IPS DF 6.9 (cell line): ENCODE data around the gene SNAI3.

Source experiments
- DNase-seq: peaks from one replicate; pipeline ENCODE4 v3.0.0-alpha.2; 2013; ENCODE audit warnings: low read depth, low spot score
- H3K27ac ChIP-seq: one replicate; pipeline ENCODE4 v1.5.1; 2013; ENCODE audit warnings: low read length, control low read depth
- H3K27me3 ChIP-seq: 2 replicates; pipeline ENCODE4 v1.6.1; 2013; ENCODE audit warnings: mild to moderate bottlenecking, low read length; ENCODE audit not compliant: control insufficient read depth, insufficient read depth
- H3K36me3 ChIP-seq: 2 replicates; pipeline ENCODE4 v1.6.1; 2013; ENCODE audit warnings: low read length; ENCODE audit not compliant: control insufficient read depth, insufficient read depth
- H3K4me1 ChIP-seq: 2 replicates; pipeline ENCODE4 v1.6.1; 2013; ENCODE audit warnings: low read length; ENCODE audit not compliant: control insufficient read depth, insufficient read depth
- H3K4me3 ChIP-seq: 2 replicates; pipeline ENCODE4 v1.5.1; 2013; ENCODE audit warnings: mild to moderate bottlenecking, low read length
- H3K9me3 ChIP-seq: 2 replicates; pipeline ENCODE4 v1.6.1; 2013; ENCODE audit warnings: low read length, inconsistent platforms; ENCODE audit not compliant: control insufficient read depth, insufficient read depth
- WGBS: extraction: QIAGEN DNeasy Blood & Tissue Kit; methylation state at CpG from one replicate; pipeline ENCODE4 v1.1.7; 2013; ENCODE audit warnings: mixed read lengths, missing lambda C conversion rate; ENCODE audit not compliant: insufficient read length, insufficient coverage; 5-methylcytosine and 5-hydroxymethylcytosine counted together

SNAI3 gene

DNA sequence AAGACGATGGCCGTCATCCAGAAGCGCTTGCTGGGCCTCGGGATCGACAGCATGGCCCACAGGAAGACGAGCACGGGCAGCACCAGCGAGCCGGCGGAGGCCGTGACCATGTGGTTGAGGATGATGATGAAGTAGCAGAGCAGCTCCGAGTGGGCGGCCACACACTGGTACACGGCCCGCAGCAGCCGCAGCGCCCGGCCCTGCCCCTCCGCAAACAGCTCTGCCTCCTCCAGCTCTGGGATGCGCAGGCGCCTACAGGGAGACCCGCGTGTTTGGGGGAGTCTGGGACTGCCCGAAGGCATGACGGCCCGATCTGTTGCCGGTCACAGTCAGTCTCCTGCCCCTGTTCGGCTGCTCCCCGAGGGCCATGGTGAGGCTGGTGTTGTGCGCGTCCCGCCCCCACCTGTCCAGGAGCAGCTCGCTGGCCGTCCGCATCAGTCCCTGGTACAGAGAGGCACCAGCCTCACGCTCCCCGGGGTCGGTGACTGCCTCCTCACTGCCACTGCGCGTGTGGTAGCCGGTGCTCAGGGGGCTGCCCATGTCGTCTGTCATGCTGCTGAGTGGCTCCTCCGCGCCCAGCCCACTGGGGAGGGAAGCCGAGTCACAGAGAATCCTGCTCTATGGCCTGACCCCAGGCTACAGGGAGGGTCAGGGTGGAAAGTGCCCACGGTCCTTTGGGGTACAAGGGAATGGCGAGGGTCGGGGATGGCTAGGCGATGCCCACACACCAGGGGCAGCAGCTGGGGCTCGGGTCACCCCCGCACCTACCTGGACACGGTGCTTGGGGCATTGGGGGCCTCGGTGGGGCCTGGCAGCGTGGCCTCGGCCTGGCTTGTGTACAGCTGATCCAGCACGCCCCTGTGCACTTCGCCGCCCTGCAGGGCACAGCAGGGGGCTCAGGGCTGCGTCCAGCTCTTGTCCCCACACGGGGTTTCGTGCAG is 35.8 kb upstream of the SNAI3 start:
- Histone ChIP-seq H3K4me1 (no peaks in the 10 kb centered on the region), H3K9me3 (no peaks in the 10 kb centered on the region), H3K4me3 (no peak overlapping the region), H3K27ac (no peak overlapping the region), H3K27me3 (no peaks in the 10 kb centered on the region), H3K36me3 (peaks cover 20% of the 10 kb centered on the region)
- DNase-seq: no peak
- WGBS: no CpG with 5 or more reads among the region's 61 CpGs

- WGBS: no CpG with 5 or more reads among the region's 17 CpGs
- no peaks in the 10 kb centered on the region for H3K9me3 ChIP-seq
- no peaks in the 10 kb centered on the region for H3K27me3 ChIP-seq
- H3K36me3 ChIP-seq: peaks cover 26% of the 10 kb centered on the region
- H3K27ac ChIP-seq: no peak overlapping the region
- no peak overlapping the region for H3K4me3 ChIP-seq
- no peaks in the 10 kb centered on the region for H3K4me1 ChIP-seq
- no peak for DNase-seq
Observed at GRCh38 chr16:88721236-88721635, 34.9 kb upstream of the SNAI3 start.

- peaks cover 27% of the 10 kb centered on the region for H3K36me3 ChIP-seq
- H3K27ac ChIP-seq: no peak overlapping the region
- H3K4me1 ChIP-seq: no peaks in the 10 kb centered on the region
- H3K9me3 ChIP-seq: no peaks in the 10 kb centered on the region
- H3K27me3 ChIP-seq: no peaks in the 10 kb centered on the region
- no peak overlapping the region for H3K4me3 ChIP-seq
- no CpG with 5 or more reads among the region's 23 CpGs for WGBS
- no peak for DNase-seq
Observed at GRCh38 chr16:88720396-88720970, 34.2 kb upstream of the SNAI3 start.

GRCh38 chr16:88719933-88720296 is 33.6 kb upstream of the SNAI3 start:
- DNase-seq: no peak
- Histone ChIP-seq H3K36me3 (peaks cover 26% of the 10 kb centered on the region), H3K9me3 (no peaks in the 10 kb centered on the region), H3K27ac (no peak overlapping the region), H3K4me1 (no peaks in the 10 kb centered on the region), H3K27me3 (no peaks in the 10 kb centered on the region), H3K4me3 (no peak overlapping the region)
- WGBS: no CpG with 5 or more reads among the region's 19 CpGs

- no peaks in the 10 kb centered on the region for H3K27me3 ChIP-seq
- peaks cover 30% of the 10 kb centered on the region for H3K36me3 ChIP-seq
- no peak overlapping the region for H3K4me3 ChIP-seq
- WGBS: no CpG with 5 or more reads among the region's 29 CpGs
- no peak overlapping the region for H3K27ac ChIP-seq
- DNase-seq: no peak
- no peaks in the 10 kb centered on the region for H3K4me1 ChIP-seq
- no peaks in the 10 kb centered on the region for H3K9me3 ChIP-seq
Observed at GRCh38 chr16:88719267-88719932, 33.1 kb upstream of the SNAI3 start.

- Histone ChIP-seq H3K27ac (no peak overlapping the region), H3K9me3 (no peaks in the 10 kb centered on the region), H3K4me3 (no peak overlapping the region), H3K4me1 (no peaks in the 10 kb centered on the region), H3K36me3 (peaks cover 34% of the 10 kb centered on the region), H3K27me3 (no peaks in the 10 kb centered on the region)
- no peak for DNase-seq
- no CpG with 5 or more reads among the region's 11 CpGs for WGBS
Observed at GRCh38 chr16:88718178-88718577, 31.9 kb upstream of the SNAI3 start.

- H3K36me3 ChIP-seq: peaks cover 31% of the 10 kb centered on the region
- no peak for DNase-seq
- H3K27me3 ChIP-seq: no peaks in the 10 kb centered on the region
- H3K4me1 ChIP-seq: no peaks in the 10 kb centered on the region; the same call in 1 of the 2 replicates
- no peak overlapping the region for H3K4me3 ChIP-seq
- no peaks in the 10 kb centered on the region for H3K9me3 ChIP-seq
- WGBS: no CpG with 5 or more reads among the region's 21 CpGs
- H3K27ac ChIP-seq: no peak overlapping the region
Observed at GRCh38 chr16:88716601-88717001, 30.3 kb upstream of the SNAI3 start.

GRCh38 chr16:88716201-88716600 is 29.9 kb upstream of the SNAI3 start:
- Histone ChIP-seq H3K27me3 (no peaks in the 10 kb centered on the region), H3K9me3 (no peaks in the 10 kb centered on the region), H3K4me1 (no peaks in the 10 kb centered on the region; the same call in 1 of the 2 replicates), H3K4me3 (no peak overlapping the region), H3K36me3 (peaks cover 27% of the 10 kb centered on the region), H3K27ac (no peak overlapping the region)
- no CpG with 5 or more reads among the region's 15 CpGs for WGBS
- no peak for DNase-seq

GRCh38 chr16:88715312-88716190 is 29.2 kb upstream of the SNAI3 start:
- no peak for DNase-seq
- H3K27me3 ChIP-seq: no peaks in the 10 kb centered on the region
- no CpG with 5 or more reads among the region's 57 CpGs for WGBS
- no peak overlapping the region for H3K4me3 ChIP-seq
- no peaks in the 10 kb centered on the region; the same call in 1 of the 2 replicates for H3K4me1 ChIP-seq
- H3K36me3 ChIP-seq: peaks cover 25% of the 10 kb centered on the region
- no peaks in the 10 kb centered on the region for H3K9me3 ChIP-seq
- H3K27ac ChIP-seq: no peak overlapping the region
